Measurements from ENCODE around the gene DNHD1. TPM values are rescaled to one million over a fixed set of nuclear protein-coding genes. Genes with fewer than 3 reads are reported as not detected.

DNHD1 gene
- total and polyA plus RNA-seq, 2 experiments from 2014 or later, result 7.3 to 7.9 TPM

DNA sequence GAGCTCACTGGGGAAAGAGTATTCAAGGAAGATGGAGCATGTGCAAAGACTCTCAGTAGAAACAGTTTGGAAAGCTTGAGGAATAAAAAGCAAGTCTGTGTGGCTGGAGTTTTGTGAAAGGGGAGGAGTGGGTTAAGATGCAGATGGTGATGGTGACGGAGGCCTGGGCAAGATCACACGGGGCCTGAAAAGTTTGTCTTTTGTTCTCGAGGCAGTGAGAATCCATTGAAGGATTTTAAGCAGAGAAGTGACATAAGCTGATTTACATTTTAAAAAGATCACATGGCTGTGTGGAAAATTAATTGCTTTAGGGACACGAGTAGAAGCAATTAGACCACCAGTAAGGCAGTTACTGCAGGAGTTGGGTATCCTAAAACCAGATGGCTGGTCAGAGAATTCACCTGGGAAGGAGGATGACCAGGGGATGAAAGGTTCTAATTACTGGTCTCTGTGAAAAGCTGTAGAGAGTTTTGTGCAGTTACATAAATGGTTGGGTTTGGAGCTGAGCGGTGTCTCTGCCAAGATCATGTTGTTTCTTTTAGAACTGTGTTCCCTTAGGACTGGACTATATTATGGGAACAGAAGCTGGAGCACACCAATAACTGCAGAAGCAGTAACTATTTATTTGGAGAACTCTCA, 99.3 kb downstream of the DNHD1 start:
- H3K36me3 ChIP-seq (replicated peaks; ENCODE audit: insufficient read depth, low read depth), result no peaks in the 10 kb centered on the region
- TF ChIP-seq EZH2phosphoT487 (IDR thresholded peaks at IDR 0.05; ENCODE audit: low read depth, severe bottlenecking, unreplicated experiment) (no peak), EZH2 (IDR thresholded peaks at IDR 0.05; ENCODE audit: borderline replicate concordance) (no peak), CTCF (IDR thresholded peaks at IDR 0.05; ENCODE audit: poor library complexity) (no peak)

GRCh38 chr11:6598555-6598954, 101.5 kb downstream of the DNHD1 start:
- Histone ChIP-seq H3K4me2 (no peak overlapping the region), H3K27ac (peak overlapping the region; percentile 37), H3K79me2 (peaks cover 44% of the 10 kb centered on the region), H3K27me3 (no peaks in the 10 kb centered on the region), H2AFZ (no peak overlapping the region), H3K4me1 (ENCODE audit: insufficient read depth) (peaks cover 17% of the 10 kb centered on the region), H3K4me3 (no peak overlapping the region), H3K9me2 (replicated peaks; ENCODE audit: insufficient read depth) (no peaks in the 10 kb centered on the region), H3K36me3 (replicated peaks; ENCODE audit: insufficient read depth, low read depth) (no peaks in the 10 kb centered on the region), H3K9me3 (ENCODE audit: low read depth) (no peaks in the 10 kb centered on the region), H4K20me1 (ENCODE audit: insufficient read depth, poor library complexity, severe bottlenecking) (no peaks in the 10 kb centered on the region)
- WGBS (ENCODE audit: low lambda C conversion rate, missing lambda C conversion rate), result 88% methylated on average over 3 of the region's 3 CpGs
- no peak for TF ChIP-seq EZH2phosphoT487 (IDR thresholded peaks at IDR 0.05; ENCODE audit: low read depth, severe bottlenecking, unreplicated experiment)
- no peak for TF ChIP-seq CTCF (IDR thresholded peaks at IDR 0.05; ENCODE audit: poor library complexity)
- no peak for TF ChIP-seq EZH2 (IDR thresholded peaks at IDR 0.05; ENCODE audit: borderline replicate concordance)
- DNase-seq (ENCODE audit: low spot score), result peak; percentile 33

More for the DNA sequence above, 99.3 kb downstream of the DNHD1 start:
- no peaks in the 10 kb centered on the region for H3K27me3 ChIP-seq
- DNase-seq (ENCODE audit: low spot score), result no peak
- no peak overlapping the region for H3K4me3 ChIP-seq
- no peaks in the 10 kb centered on the region for H3K9me3 ChIP-seq (ENCODE audit: low read depth)
- WGBS (ENCODE audit: low lambda C conversion rate, missing lambda C conversion rate), result 79% methylated on average over 5 of the region's 5 CpGs
- no peak overlapping the region for H3K27ac ChIP-seq
- peaks cover 24% of the 10 kb centered on the region for H3K79me2 ChIP-seq
- peaks cover 4% of the 10 kb centered on the region for H3K4me1 ChIP-seq (ENCODE audit: insufficient read depth)
- H2AFZ ChIP-seq, result no peak overlapping the region
- H3K9me2 ChIP-seq (replicated peaks; ENCODE audit: insufficient read depth), result no peaks in the 10 kb centered on the region
- H3K4me2 ChIP-seq, result no peak overlapping the region
- H4K20me1 ChIP-seq (ENCODE audit: insufficient read depth, poor library complexity, severe bottlenecking), result no peaks in the 10 kb centered on the region

GRCh38 chr11:6599449-6599848, 102.4 kb downstream of the DNHD1 start:
- H3K4me3 ChIP-seq, result no peak overlapping the region
- no peak for TF ChIP-seq EZH2 (IDR thresholded peaks at IDR 0.05; ENCODE audit: borderline replicate concordance)
- no peak for TF ChIP-seq EZH2phosphoT487 (IDR thresholded peaks at IDR 0.05; ENCODE audit: low read depth, severe bottlenecking, unreplicated experiment)
- no peak for TF ChIP-seq CTCF (IDR thresholded peaks at IDR 0.05; ENCODE audit: poor library complexity)
- 100% methylated on average over 1 of the region's 1 CpG for WGBS (ENCODE audit: low lambda C conversion rate, missing lambda C conversion rate)
- H3K4me2 ChIP-seq, result no peak overlapping the region
- H3K9me2 ChIP-seq (replicated peaks; ENCODE audit: insufficient read depth), result no peaks in the 10 kb centered on the region
- peaks cover 45% of the 10 kb centered on the region for H3K79me2 ChIP-seq
- no peaks in the 10 kb centered on the region for H3K36me3 ChIP-seq (replicated peaks; ENCODE audit: insufficient read depth, low read depth)
- H2AFZ ChIP-seq, result no peak overlapping the region
- peaks cover 17% of the 10 kb centered on the region for H3K4me1 ChIP-seq (ENCODE audit: insufficient read depth)
- peak overlapping the region; percentile 37 for H3K27ac ChIP-seq
- no peaks in the 10 kb centered on the region for H4K20me1 ChIP-seq (ENCODE audit: insufficient read depth, poor library complexity, severe bottlenecking)
- H3K27me3 ChIP-seq, result no peaks in the 10 kb centered on the region
- no peak for DNase-seq (ENCODE audit: low spot score)
- no peaks in the 10 kb centered on the region for H3K9me3 ChIP-seq (ENCODE audit: low read depth)

Data from hepatocyte (in vitro differentiated cells).